Measurements from ENCODE around the gene BPI. TPM values are rescaled to one million over a fixed set of nuclear protein-coding genes. Genes with fewer than 3 reads are reported as not detected.

Gene BPI
- total RNA-seq, 1 donor from 2014 or later: not detected

- TF ChIP-seq, protein P1, sequence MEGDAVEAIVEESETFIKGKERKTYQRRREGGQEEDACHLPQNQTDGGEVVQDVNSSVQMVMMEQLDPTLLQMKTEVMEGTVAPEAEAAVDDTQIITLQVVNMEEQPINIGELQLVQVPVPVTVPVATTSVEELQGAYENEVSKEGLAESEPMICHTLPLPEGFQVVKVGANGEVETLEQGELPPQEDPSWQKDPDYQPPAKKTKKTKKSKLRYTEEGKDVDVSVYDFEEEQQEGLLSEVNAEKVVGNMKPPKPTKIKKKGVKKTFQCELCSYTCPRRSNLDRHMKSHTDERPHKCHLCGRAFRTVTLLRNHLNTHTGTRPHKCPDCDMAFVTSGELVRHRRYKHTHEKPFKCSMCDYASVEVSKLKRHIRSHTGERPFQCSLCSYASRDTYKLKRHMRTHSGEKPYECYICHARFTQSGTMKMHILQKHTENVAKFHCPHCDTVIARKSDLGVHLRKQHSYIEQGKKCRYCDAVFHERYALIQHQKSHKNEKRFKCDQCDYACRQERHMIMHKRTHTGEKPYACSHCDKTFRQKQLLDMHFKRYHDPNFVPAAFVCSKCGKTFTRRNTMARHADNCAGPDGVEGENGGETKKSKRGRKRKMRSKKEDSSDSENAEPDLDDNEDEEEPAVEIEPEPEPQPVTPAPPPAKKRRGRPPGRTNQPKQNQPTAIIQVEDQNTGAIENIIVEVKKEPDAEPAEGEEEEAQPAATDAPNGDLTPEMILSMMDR (IDR thresholded peaks at IDR 0.05): no peak
- Histone ChIP-seq H3K27ac (no peak overlapping the region), H3K4me3 (no peak overlapping the region), H3K9me3 (no peaks in the 10 kb centered on the region), H3K36me3 (no peaks in the 10 kb centered on the region), H3K27me3 (no peaks in the 10 kb centered on the region), H3K4me1 (peaks cover 3 to 8% of the 10 kb centered on the region in 2 donors)
- no peak for DNase-seq (ENCODE audit: low spot score in 2 of 2)
- intact Hi-C loops (cut with DNase I): loop anchor here (10.0 kb wide), 1 partner anchor 239 kb away; no protein-coding TSS in a partner anchor
Observed at GRCh38 chr20:38294076-38294591, 9.8 kb upstream of the BPI start.

GRCh38 chr20:38295811-38296210 is 8.1 kb upstream of the BPI start:
- intact Hi-C loops (cut with DNase I): loop anchor here (5.0 to 10.0 kb wide), 2 partner anchors 49 to 241 kb away; no protein-coding TSS in a partner anchor
- Histone ChIP-seq H3K9me3 (no peaks in the 10 kb centered on the region), H3K27me3 (no peaks in the 10 kb centered on the region), H3K27ac (no peak overlapping the region), H3K36me3 (no peaks in the 10 kb centered on the region), H3K4me3 (no peak overlapping the region), H3K4me1 (peaks cover 5 to 10% of the 10 kb centered on the region in 2 donors)
- TF ChIP-seq, protein P1 (IDR thresholded peaks at IDR 0.05): no peak
- DNase-seq (ENCODE audit: low spot score in 2 of 2): no peak

GRCh38 chr20:38296433-38296832 is 7.5 kb upstream of the BPI start:
- no peak overlapping the region for H3K27ac ChIP-seq
- no peak for DNase-seq (ENCODE audit: low spot score in 2 of 2)
- no peaks in the 10 kb centered on the region for H3K36me3 ChIP-seq
- no peak overlapping the region for H3K4me3 ChIP-seq
- H3K4me1 ChIP-seq: peaks cover 5 to 10% of the 10 kb centered on the region in 2 donors
- intact Hi-C loops (cut with DNase I): loop anchor here (5.0 to 10.0 kb wide), 2 partner anchors 49 to 242 kb away; no protein-coding TSS in a partner anchor
- TF ChIP-seq, protein P1 (IDR thresholded peaks at IDR 0.05): no peak
- no peaks in the 10 kb centered on the region for H3K9me3 ChIP-seq
- H3K27me3 ChIP-seq: no peaks in the 10 kb centered on the region

GRCh38 chr20:38297916-38298674 is 5.9 kb upstream of the BPI start:
- intact Hi-C loops (cut with DNase I): loop anchor here (5.0 to 10.0 kb wide), 2 partner anchors 51 to 243 kb away; no protein-coding TSS in a partner anchor
- H3K36me3 ChIP-seq: no peaks in the 10 kb centered on the region
- no peak for DNase-seq (ENCODE audit: low spot score in 2 of 2)

GRCh38 chr20:38298768-38299288 is 5.1 kb upstream of the BPI start:
- peak; percentile 60 to 93 for DNase-seq (ENCODE audit: low spot score in 2 of 2)
- intact Hi-C loops (cut with DNase I): loop anchor here (5.0 to 10.0 kb wide), 2 partner anchors 52 to 244 kb away; no protein-coding TSS in a partner anchor
- Histone ChIP-seq H3K36me3 (no peaks in the 10 kb centered on the region), H3K9me3 (no peaks in the 10 kb centered on the region), H3K27ac (peak overlapping the region; percentile 84 to 88), H3K27me3 (no peaks in the 10 kb centered on the region), H3K4me3 (peak overlapping the region in 1 of 2 donors; percentile 29), H3K4me1 (peaks cover 5 to 10% of the 10 kb centered on the region in 2 donors)
- TF ChIP-seq, protein P1 (IDR thresholded peaks at IDR 0.05): no peak

More at GRCh38 chr20:38297916-38298674, 5.9 kb upstream of the BPI start:
- Histone ChIP-seq H3K27ac (peak overlapping the region; percentile 84 to 88), H3K4me1 (peaks cover 5 to 10% of the 10 kb centered on the region in 2 donors), H3K9me3 (no peaks in the 10 kb centered on the region), H3K4me3 (peak overlapping the region in 1 of 2 donors; percentile 29), H3K27me3 (no peaks in the 10 kb centered on the region)
- TF ChIP-seq, protein P1 (IDR thresholded peaks at IDR 0.05): no peak
